Activated T-cell treated with anti-CD3 and anti-CD28 coated beads for 4 hours (primary cell): Measurements from ENCODE around the gene C19orf47.

Experiments used
- DNase-seq: peaks from one replicate; pipeline ENCODE4 v3.0.0-alpha.2; 2020

Gene C19orf47

DNA sequence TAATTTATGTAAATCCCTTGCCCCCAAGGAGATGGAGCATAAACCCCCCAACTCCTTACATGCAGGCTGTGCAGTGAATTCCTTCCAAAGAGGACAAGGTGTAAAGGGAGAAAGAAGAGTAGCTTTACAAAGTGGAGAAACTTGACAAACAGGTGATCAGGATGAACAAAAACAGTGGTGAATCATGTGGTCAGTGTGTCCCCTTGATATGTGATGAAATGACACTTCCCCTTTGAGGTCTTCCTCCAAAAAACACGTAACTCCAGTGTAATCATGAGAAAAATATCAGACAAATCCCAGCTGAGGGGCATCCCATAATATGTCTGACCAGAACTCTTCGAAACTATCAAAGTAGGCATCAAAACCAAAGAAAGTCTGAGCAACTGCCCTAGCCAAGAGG is 33.5 kb downstream of the C19orf47 start:
- DNase-seq = no peak

DNA sequence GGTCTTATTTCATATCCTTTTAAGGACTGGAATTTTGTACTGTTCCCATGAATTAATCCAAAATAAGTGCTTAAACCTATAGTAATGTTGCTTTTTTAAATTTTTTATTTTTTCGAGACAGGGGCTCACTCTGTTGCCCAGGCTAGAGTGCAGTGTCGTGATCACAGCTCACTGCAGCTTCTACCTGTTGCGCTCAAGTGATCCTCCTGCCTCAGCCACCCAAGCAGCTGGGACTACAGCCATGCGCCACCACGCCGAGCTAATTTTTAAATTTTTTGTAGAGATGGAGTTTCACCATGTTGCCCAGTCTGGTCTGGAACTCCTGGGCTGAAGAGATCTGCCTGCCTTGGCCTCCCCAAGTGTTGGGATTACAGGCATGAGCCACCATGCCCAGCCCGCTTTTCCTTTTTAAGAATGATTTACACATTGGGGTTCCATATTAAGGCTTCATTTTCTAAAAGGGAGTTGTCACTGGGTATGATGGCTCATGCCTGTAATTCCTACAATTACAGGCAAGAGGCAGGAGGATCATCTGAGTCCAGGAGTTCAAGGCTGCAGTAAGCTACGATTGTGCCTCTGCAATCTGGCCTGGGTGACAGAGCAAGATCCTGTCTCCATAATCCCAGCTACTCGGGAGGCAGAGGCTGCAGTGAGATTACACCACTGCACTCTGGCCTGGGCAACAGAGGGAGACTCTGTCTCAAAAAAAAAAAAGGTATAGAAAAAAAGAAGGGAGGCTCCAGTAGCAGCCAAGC is 34.8 kb downstream of the C19orf47 start:
- DNase-seq = no peak

DNA sequence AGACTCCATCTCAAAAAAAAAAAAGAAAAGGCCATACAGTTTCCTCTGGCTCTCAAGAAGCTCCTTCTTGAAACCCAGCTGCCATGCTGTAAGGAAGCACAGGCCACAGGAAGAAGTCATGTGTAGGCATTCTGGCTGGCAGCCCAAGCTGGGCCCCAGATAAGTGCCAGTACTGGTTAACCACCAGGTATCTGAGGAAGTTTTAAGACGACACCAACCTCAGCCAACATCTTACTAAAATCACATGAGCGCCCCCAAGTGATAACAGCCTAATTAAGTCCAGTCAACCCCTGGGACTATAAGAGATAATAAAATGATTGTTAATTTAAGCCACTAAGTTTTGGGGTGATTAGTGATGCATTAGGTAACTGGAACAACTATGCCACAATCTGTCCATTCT is 35.7 kb downstream of the C19orf47 start:
- no peak for DNase-seq

DNA sequence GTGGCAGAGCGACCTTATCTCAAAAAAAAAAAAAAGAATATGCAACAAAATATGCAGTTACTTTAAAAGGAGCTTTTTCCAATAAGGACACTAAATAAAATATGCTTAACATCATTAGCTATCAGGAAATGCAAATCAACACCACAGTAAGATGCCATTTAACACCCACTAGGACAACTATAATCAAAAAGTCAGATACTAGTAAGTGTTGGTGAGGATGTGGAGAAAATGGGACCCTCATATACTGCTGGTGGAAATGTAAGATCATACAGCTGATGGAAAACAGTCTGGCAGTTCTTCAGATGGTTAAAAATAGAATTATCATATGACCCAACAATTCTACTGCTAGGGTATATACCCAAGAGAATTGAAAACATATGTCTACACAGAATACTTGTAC is 38.5 kb downstream of the C19orf47 start:
- no peak for DNase-seq

DNA sequence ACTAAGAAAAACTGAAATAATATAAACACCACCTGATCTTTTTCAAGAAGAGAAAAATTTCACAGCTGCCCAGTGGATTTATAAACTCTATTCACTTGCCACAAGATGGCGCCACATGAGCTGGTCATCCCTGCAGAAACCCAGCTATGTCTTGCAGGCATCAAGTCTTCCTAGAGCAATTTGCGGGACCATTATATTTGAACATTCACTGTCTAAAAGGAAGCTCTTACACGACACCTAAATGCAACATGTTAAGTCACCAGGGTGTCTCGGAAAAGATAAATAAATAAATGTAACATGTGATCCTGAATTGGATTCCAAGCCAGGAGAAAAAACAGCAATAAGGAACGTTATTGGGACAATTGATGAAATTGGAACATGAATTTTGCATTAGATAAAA is 42.8 kb downstream of the C19orf47 start:
- peak; percentile 62 for DNase-seq

DNA sequence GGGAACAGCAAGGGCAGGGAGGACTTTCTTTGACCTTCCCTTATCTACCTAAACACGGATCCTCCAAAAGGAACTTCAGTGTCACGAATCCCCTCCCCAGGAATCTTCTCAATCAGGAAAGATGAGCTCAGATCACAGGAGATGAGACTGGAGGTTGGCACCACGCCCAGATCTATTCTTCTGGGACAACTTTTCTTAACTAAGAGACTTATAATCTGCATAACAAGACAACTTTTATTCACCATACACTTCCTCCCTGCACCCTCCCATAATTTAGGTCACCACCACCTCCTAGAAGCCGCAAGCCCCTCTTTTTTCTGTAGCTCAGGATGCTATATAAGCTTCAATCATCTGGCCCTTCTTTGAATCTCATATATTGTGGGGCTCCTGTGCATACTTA is 43.9 kb downstream of the C19orf47 start:
- DNase-seq = no peak

DNA sequence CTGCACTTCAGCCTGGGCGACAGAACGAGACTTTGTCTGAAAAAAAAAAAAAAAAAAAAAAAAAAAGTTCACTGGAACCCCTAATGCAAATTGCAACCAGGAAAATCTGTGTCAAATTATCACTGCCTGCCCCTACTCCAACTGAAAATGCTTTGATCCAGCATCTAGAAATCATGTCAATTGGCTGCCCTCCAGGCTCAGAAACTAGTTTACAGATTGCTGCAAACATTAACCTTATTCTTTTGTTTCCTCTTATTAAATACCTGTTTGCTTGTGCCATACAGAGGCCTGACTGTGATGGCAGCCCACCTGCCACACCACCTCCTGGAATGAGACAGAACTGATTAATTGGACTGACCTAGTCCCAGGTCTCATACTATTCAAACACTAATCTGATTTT is 44.4 kb downstream of the C19orf47 start:
- no peak for DNase-seq

DNA sequence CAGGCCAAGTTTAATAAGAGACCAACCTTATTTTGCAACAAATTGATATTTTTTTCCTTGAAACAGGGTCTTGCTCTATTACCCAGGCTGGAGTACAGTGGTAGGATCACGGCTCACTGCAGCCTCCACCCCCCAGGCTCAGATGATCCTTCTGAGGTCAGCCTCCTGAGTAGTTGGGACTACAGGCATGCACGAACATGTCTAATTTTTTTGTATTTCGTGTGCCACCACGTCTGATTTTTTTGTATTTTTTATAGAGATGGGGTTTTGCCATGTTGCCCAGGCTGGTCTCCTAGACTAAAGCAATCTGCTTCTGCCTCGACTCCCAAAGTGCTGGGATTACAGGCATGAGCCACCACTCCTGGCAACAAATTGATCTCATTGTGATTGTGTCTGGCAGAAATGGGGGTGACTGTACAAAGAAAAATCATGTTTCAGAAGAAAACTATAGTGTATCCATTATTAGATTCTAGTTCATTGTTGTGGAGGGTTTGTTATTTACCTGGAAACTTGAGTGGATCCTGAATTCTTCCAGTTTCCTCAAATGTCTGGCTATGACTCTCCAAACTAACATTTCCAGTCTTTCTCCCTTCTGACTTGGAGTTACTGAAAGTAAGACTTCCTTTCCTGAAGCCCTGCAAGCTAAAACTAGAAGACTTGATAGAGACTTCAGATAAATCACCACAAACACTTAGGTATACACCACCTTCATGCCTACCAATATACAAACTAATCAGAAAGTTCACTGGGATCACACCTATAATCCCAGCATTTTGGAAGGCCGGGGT is 45.8 kb downstream of the C19orf47 start:
- DNase-seq = no peak

DNA sequence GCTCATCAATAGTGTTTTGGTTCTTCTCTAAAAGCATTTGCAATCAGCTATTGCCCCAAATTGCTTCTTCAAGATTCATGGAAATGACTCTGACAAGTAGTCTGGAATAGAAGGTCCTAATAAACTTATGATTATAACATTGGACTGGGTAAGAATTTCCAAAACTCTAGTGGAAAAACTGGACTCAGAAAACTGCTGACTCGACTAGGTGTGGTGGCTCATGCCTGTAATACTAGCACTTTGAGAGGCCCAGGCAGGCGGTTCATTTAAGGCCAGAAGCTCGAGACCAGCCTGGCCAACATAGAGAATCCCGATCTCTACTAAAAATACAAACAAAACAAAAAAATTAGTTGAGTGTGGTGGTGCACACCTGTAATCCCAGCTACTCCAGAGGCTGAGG is 47.5 kb downstream of the C19orf47 start:
- DNase-seq = no peak

DNA sequence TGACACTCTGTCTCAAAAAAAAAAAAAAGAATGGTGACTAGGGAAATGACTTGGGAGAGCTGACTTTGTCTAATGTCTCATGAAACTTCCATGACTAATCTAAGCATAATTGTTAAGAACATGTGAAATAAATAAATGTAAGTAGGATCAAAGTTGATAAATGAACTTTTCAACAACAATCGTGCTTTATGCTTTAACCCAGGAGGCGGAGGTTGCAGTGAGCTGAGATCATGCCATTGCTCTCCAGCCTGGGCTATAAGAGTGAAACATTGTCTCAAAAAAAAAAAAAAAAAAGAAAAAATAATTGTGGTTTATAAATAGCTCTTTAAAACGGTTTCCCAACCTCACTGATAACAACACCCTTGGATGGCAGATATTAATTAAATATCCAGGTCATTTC is 50.2 kb downstream of the C19orf47 start:
- DNase-seq = no peak

DNA sequence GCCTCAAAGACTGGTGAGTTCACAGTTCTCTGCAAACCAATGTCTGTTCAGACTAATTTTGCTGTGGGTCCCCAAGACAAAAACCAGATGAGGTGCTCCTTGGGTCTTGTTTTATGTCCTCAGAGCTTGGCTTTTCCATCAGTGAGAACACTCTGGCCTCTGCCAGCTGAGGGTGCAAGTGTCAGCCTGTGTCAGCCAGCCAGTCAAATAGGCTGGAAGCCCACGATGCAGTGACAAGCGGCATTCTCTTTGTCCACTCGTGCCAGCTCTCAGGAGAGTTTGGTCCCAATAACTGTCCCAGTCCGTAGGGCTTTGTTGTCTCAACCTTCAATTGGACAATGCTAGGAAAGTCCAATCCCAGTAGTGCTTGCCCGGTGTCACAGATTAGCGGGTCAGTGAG is 53.6 kb downstream of the C19orf47 start:
- DNase-seq = no peak

DNA sequence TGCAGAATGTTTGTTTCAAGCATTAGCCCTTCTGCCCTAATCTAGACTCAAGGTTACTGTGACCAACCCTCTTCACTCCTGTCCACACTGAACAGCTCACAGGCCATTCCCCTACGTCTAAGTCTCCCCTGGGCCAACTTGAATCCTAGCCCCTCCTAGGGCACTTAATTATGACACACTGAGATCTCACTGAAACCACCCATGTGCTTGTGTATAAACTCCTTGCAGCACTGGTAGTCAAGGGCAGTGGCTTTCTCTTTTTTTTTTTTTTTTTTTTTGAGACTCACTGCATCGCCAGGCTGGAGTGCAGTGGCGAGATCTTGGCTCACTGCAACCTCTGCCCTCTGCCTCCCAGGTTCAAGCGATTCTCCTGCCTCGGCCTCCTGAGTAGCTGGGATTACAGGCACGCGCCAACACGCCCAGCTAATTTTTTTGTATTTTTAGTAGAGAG is 61.2 kb downstream of the C19orf47 start:
- no peak for DNase-seq

DNA sequence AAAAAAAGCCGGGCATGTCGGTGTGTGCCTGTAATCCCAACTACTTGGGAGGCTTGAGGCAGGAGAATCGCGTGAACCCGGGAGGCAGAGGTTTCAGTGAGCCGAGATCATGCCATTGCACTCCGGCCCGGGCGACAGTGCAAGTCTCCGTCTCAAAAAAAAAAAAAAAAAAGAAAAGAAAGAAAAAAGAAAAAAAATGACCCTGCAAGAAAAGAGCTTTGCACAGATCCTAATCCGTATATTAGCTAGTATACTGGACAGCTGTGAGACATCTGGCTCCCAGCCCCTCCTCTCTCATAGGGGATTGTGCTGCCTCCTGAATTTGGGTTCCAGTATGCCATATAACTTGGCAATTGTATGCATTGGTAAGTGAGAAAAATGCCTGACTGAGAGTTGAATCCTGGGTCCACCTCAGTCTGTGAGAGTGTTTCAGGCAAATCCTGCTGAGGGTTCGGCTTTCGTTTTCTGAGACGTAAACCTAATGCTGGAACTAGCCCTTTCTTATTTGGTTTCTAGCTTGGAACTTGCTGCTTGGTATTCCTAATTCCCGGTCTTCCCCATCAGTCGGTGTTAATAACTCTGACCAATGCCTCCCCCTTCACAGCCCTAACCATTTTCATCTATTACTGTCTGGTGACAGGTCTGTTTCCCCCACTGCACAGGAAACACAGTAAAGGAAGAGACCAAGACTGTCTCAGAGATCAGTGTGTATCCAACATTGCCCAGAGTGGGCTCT is 61.8 kb downstream of the C19orf47 start:
- no peak for DNase-seq

DNA sequence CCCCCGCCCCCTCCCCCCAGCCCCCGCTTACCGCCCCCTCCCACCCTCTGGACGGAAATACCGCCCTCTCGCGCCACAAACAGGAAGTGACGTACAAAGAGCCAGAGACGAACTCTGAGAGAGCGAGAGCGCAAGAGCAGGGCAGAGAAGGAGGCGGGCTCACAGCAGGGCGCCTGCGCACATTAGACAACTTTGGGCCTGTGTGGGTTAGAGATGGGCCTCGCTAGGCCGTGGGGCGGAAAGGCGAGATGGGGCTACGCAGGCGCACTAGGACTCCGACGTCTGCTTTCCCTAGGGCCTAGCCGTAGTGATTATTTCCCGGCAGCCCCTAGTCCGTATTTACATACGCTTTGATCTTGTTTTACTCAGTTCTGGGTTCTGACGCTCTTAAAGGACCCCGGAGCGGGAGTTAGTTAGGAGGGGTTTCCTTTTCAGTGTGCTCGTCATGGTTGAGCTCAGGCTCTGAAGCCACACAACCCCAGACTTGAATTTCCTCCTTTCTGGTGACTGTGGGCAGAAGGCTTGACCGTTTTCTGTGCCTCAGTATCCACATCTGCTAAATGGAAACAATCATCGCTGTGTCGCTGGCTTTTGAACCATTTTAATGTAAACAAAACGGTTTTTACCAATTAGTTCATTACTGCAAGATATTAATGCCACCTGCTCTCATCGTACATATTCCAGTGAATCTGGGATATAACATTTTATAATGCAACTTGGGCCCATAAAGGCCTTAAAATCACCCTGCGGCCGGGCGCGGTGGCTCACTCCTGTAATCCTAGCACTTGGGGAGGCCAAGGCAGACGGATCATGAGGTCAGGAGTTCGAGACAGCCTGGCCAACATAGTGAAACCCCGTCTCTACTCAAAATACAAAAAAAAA is 62.6 kb downstream of the C19orf47 start:
- DNase-seq = peak; percentile 93

DNA sequence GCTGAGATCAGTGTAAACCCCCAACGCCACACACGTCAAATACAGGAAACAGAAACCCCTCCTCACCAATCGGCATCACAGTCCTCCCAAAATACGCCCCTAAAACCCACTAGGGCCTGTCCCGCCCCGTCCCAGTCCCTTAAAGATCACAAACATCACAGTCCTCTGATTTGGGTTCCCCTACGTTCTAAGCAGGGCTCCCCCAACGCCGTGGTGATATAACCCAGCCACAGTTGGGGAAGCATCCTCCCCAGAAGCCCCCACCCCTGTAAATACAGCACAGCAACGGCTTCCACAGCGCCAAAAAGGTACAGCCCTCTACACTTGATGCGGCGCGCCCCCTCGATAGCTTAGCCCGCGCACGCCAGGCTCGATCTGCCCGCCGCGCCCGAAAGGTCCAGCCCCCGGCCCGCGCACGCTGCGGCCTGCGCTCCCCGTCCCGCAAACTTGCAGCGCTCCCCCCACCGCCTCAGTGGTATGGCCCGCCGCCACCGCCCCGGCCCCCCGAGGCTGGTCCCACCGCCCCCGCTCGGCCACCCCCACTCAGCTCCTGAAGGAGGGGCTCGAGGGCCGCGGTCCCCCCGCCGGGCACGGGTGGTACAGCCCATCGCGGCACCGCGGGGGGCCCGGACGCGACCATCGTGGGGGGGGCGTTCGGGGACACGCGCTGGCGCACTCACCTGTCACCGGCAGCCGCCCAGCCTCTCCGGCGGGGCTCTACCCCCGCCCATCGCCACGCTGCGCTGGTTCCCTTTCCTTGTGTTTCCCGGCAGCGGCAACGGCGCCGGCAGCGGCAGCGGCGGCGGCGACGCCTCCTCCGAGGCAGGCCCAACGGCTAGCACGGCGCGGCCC is 63.5 kb downstream of the C19orf47 start, which contains the start of gene AKT2:
AKT2 (minus strand) TSS at position 845 of the 852 bp plus-strand sequence. CDS start 20,078 bp downstream, outside the sequence.
- peak; percentile 68 for DNase-seq

DNA sequence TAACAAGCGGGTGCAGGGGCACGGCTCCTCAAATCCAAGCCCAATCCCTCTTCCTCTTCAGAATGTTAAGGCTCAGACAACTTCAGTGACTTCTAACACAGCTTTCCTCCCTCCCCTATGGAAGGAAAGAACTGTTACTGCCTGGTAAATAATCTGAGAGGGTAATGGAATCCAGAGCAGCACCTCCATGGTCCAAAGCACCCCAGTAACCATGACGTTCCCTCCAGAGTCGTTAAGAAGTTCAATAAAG is 64.0 kb downstream of the C19orf47 start:
- DNase-seq = no peak

DNA sequence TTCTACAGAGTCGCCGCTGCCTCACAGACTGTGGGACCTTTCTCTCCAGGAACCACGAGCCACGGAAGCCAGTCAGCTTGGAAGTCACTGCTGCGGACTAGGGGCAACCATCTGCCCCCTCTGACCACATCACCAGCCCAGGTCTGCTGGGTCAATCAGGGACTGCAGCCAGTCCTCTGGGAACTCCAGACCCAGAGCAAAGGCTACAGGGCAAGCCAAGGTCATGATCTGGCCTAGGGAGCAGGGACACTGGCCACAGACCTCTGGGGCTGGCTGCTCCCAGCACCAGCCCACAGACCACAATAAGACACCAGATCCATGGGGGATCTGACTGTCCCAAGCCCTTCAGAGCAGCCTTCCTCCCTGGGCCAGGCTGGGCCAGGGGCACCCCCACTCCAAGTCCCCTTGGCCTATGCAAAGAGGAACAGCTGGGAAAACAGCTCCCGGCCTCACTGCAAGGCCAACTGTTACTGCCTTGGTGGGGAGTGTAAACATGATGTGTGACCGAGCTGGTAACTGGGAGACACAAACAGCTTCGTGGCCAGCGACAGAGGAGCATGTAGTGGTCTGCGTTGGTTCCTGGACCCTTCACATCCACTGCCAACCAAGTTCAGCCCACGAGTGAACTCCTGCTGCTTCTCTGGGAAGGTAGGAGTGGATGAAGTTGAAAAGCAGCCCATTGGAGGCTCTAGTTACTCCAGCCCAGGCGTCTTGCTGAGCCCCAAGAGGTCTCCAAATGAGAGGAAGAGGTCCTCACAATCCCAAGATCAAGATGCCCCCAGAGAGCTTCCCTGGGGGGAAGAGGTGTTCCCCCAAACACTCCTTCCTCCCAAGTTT is 64.6 kb downstream of the C19orf47 start:
- no peak for DNase-seq

DNA sequence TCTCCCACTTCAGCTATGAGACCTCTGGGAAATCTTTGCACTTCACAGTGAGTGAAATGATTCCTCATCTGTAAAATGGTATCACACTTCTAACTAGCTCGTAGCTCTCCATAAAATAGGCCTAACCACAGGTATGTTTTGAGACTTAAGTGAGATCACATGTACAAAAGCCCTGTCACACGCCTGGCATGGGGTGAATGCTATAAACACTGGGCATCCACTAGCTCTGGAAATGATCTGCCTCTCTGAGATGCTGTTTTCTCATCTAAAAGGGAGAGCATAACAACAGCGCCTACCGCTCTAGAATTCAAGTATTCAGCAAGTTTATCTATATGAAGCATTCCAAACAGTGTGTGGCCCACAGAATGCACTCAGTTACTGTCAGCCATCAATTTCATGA is 65.3 kb downstream of the C19orf47 start:
- DNase-seq = no peak

DNA sequence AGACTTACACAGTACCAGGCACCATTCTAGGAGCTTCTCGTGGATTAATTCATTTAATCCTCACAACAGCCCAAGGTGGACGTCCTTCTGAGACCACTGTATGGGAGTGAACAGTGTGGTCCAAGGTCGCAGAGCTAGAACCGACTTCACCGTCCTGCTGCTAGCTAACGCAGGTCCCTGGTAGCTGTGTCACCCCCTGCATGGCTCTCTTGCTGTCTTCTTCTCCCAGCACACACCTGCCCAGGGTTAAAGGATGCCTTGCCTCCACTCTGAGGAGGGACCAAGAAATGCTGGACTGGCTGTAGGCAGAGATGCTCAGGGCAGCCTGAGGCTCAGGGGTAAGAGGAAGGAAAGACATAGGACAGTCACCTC is 66.0 kb downstream of the C19orf47 start:
- no peak for DNase-seq

DNA sequence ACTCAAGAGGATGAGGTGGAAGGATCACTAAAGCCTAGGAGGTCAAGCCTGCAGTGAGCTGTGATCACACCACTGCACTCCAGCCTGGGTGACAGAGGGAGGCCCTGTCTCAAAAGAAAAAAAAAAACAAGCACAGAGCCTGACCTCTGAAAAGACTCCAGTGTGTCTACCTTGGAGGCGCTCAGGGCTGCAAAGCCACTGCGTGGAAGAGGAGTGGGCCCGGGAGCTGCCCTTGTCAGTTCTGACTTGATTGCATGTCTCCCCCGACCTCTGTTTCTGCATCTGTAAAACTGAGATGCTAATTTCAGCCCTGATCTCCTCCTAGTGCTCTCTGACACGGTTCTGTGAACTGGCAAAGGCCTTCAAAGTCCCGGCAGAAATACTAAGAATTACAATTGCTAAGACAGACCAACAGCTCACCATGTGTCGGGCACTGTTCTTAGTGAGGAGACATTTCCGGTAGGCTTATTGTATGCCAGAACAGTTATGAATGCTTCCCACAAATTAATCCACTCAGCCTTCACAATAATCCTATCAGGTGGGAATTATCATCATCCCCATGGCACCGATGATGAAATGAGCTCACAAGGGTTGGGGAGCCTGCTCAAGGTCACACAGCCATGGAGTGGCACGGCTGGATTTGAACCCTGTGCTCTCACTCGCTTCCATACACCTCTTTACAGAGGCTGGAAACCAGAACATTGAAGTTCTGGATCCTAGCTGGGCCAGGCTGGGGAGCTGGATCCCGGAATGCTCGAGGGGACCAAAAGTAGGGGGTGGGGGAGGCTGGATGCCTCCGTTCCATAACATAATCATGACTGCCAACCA is 66.6 kb downstream of the C19orf47 start:
- no peak for DNase-seq
